ENCODE results near the gene DSPP.

DNA sequence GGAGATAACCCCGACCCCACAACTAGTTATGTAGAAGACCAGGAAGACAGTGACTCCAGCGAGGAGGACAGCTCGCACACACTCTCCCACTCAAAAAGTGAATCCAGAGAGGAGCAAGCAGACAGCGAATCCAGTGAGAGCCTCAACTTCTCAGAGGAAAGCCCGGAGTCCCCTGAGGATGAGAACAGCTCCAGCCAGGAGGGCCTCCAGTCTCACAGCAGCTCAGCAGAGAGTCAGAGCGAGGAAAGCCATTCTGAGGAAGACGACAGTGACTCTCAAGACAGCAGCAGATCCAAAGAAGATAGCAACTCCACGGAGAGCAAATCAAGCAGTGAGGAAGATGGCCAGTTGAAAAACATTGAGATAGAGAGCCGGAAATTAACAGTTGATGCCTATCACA lies 54.5 kb downstream of the DSPP start:
- TF ChIP-seq, protein P1, sequence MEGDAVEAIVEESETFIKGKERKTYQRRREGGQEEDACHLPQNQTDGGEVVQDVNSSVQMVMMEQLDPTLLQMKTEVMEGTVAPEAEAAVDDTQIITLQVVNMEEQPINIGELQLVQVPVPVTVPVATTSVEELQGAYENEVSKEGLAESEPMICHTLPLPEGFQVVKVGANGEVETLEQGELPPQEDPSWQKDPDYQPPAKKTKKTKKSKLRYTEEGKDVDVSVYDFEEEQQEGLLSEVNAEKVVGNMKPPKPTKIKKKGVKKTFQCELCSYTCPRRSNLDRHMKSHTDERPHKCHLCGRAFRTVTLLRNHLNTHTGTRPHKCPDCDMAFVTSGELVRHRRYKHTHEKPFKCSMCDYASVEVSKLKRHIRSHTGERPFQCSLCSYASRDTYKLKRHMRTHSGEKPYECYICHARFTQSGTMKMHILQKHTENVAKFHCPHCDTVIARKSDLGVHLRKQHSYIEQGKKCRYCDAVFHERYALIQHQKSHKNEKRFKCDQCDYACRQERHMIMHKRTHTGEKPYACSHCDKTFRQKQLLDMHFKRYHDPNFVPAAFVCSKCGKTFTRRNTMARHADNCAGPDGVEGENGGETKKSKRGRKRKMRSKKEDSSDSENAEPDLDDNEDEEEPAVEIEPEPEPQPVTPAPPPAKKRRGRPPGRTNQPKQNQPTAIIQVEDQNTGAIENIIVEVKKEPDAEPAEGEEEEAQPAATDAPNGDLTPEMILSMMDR (IDR thresholded peaks at IDR 0.05 in 8 of 11, conservative IDR thresholded peaks at IDR 0.05 in 3 of 11): no peak
- TF ChIP-seq POLR2AphosphoS5 (IDR thresholded peaks at IDR 0.05): no peak
